OCI-LY7 (cell line): ENCODE measurements around the gene VCX3A. TPM values are rescaled to one million over a fixed set of nuclear protein-coding genes. Genes with fewer than 3 reads are reported as not detected.
"Not testable (repeated sequence)": the region's sequence is repeated elsewhere in the genome, so short reads cannot be mapped to it uniquely, and the experiment has no call there.

ENCODE experiments used
- Bru-seq: library from RNA; stranded (reverse); fragments of 400-500 nt; gene quantifications from one replicate; lab custom pipeline; 2021; lab: Mats Ljungman, UMichigan
- BruChase-seq, 2 experiments: library from RNA; stranded (reverse); fragments of 400-500 nt; gene quantifications; one replicate each; lab custom pipeline; 2021; lab: Mats Ljungman, UMichigan
- BruUV-seq: library from RNA; stranded (reverse); fragments of 400-500 nt; replicated peaks from 2 replicates; lab custom pipeline; 2021; lab: Mats Ljungman, UMichigan
- CTCF ChIA-PET: fragments of 300-600 bp; sonication (Branson Sonifier 250); formaldehyde crosslinking; loops from one replicate; lab custom pipeline; 2022; ENCODE audit warnings: antibody characterized with exemption; ENCODE audit not compliant: unreplicated experiment; lab: Charles Lee
- POLR2A ChIA-PET: fragments of 300-600 bp; sonication (Branson Sonifier 250); formaldehyde crosslinking; loops from one replicate; lab custom pipeline; 2022; ENCODE audit warnings: antibody characterized with exemption; lab: Charles Lee
- DNase-seq: peaks from one replicate; pipeline ENCODE4 v3.0.0-alpha.2; 2015; ENCODE audit warnings: low spot score
- H2AFZ ChIP-seq: fragments of 200-600 bp; sonication (generic), shearing (Covaris generic); 2 replicates; pipeline ENCODE4 v1.6.1; 2014; ENCODE audit warnings: mild to moderate bottlenecking, antibody characterized with exemption, low read length, moderate library complexity
- H3K27ac ChIP-seq: fragments of 200-600 bp; sonication (generic); 2 replicates; pipeline ENCODE4 v1.5.1; 2014; ENCODE audit warnings: mixed run types, low read depth, mild to moderate bottlenecking, moderate library complexity, low read length, inconsistent platforms; ENCODE audit not compliant: poor library complexity, severe bottlenecking
- H3K36me3 ChIP-seq: fragments of 200-600 bp; sonication (generic); 2 replicates; pipeline ENCODE4 v1.6.1; 2014; ENCODE audit warnings: mild to moderate bottlenecking, antibody characterized with exemption, low read length, moderate library complexity, mixed read lengths; ENCODE audit not compliant: insufficient read depth
- H3K4me1 ChIP-seq: fragments of 200-600 bp; sonication (generic); 2 replicates; pipeline ENCODE4 v1.5.1; 2014; ENCODE audit warnings: mild to moderate bottlenecking, low read length; ENCODE audit not compliant: insufficient read depth, poor library complexity, severe bottlenecking
- H3K4me2 ChIP-seq: fragments of 200-600 bp; sonication (generic); 2 replicates; pipeline ENCODE4 v1.6.1; 2014; ENCODE audit warnings: mild to moderate bottlenecking, low read length
- H3K4me3 ChIP-seq: fragments of 200-600 bp; sonication (generic); 2 replicates; pipeline ENCODE4 v1.5.1; 2014; ENCODE audit warnings: mild to moderate bottlenecking, low read depth, low read length; ENCODE audit not compliant: poor library complexity, severe bottlenecking
- H3K79me2 ChIP-seq: fragments of 200-600 bp; sonication (generic); 2 replicates; pipeline ENCODE4 v1.6.1; 2016; ENCODE audit warnings: low read depth, mild to moderate bottlenecking, low read length, moderate library complexity, mixed read lengths; ENCODE audit not compliant: insufficient read depth
- H3K9me2 ChIP-seq: fragments of 200-600 bp; sonication (generic); 2 replicates; pipeline ENCODE4 v1.6.1; 2016; ENCODE audit warnings: mild to moderate bottlenecking, low read length, mixed read lengths; ENCODE audit not compliant: insufficient read depth
- H3K9me3 ChIP-seq: fragments of 200-600 bp; sonication (generic); 2 replicates; pipeline ENCODE4 v1.6.1; 2014; ENCODE audit warnings: mild to moderate bottlenecking, mixed run types, low read length, mixed read lengths
- H4K20me1 ChIP-seq: fragments of 200-600 bp; sonication (generic); 2 replicates; pipeline ENCODE4 v1.6.1; 2014; ENCODE audit warnings: mild to moderate bottlenecking, antibody characterized with exemption, low read length, moderate library complexity, mixed read lengths; ENCODE audit not compliant: insufficient read depth
- EZH2phosphoT487 ChIP-seq: fragments of 200-600 bp; sonication (generic); IDR thresholded peaks from 2 replicates; pipeline ENCODE4 v1.6.1; 2018; ENCODE audit warnings: low read depth, borderline replicate concordance, mild to moderate bottlenecking, mixed run types, antibody characterized with exemption, low read length, moderate library complexity, mixed read lengths
- intact Hi-C: fragments of 100-400 bp; cut with micrococcal nuclease; formaldehyde crosslinking; loops from one replicate; pipeline ENCODE4 v1.10.0; 2022; ENCODE audit not compliant: unreplicated experiment
- long read RNA-seq: library from polyadenylated mRNA; stranded (forward); transcript quantifications from one replicate; pipeline ENCODE4 v2.0.0, GENCODE V29; 2022
- total RNA-seq, 2 experiments: library from RNA; depleted of rRNA in 1 of 2; stranded (reverse); fragments of >200 nt in 1 of 2; shearing (Covaris generic) in 1 of 2; gene quantifications; 2 replicates each; pipeline ENCODE4 v1.2.3, GENCODE V29; 2014 to 2022
- TF ChIP-seq, protein P1 (sequence below): fragments of 200-600 bp; sonication (generic); conservative IDR thresholded peaks from 2 replicates; pipeline ENCODE4 v1.5.1; 2014; ENCODE audit warnings: mild to moderate bottlenecking, antibody characterized with exemption, low read length, moderate library complexity, mixed read lengths

VCX3A gene
- total RNA-seq (2014; rRNA removed; shearing (Covaris generic)), result not detected in 2 replicates
- total RNA-seq (2022), result not detected in 2 replicates
- Bru-seq, nascent RNA, result not detected
- not detected for BruChase-seq, experiment 1, labeled RNA remaining after a 6-hour chase
- BruChase-seq, experiment 2, labeled RNA remaining after a 2-hour chase, result not detected
- long read RNA-seq, result 0 reads

DNA sequence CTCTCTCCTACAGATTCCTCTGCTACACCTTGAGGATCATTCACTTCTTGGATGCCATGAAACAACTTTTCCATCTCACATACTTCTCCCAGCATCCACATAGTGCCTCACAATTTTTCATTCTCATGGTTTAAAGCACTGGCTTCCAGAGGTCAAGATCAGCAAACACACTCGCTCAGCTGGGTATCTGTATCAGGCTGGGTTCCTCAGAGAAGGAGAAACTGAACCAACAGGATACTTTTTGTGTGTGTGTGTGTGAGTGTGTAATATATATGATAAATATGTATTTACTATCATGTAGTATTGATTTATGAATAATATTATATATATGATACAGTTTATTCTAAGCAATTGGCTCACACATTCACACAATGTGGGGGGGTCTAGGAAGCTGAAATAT lies at the start of gene VCX3A:
TSS of gene VCX3A (minus strand) at position 101 of the 400 bp plus-strand sequence. CDS start 621 bp downstream, outside the sequence.
- H3K4me3 ChIP-seq, BruUV-seq, H3K27ac ChIP-seq, H3K9me3 ChIP-seq, H3K4me1 ChIP-seq, H3K4me2 ChIP-seq, intact Hi-C loops, H3K79me2 ChIP-seq, H3K9me2 ChIP-seq, H3K36me3 ChIP-seq, H2AFZ ChIP-seq, POLR2A ChIA-PET, CTCF ChIA-PET, DNase-seq, H4K20me1 ChIP-seq: not testable (repeated sequence)

DNA sequence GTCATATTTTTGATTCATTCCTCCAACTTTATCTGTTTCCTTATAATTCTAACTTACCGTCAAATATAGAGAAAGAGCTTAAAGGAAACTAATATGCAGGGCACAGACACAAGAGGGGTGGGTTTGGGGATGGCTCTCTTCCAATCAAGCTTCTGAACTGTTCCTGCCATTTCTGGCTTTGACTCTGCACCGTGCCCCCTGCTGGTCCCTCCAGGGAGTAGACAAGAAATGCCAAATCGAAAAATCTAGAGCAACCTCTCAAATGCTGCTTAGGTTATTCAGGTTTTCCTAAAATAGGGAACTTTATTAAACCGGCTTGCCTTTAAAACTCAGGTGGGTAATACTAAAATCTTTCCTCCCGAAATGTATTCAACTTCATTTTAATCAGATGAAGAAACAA lies 39.8 kb upstream of the VCX3A start:
- Histone ChIP-seq H4K20me1 (no peaks in the 10 kb centered on the region), H3K27ac (no peak overlapping the region), H2AFZ (no peak overlapping the region), H3K4me3 (no peak overlapping the region), H3K9me3 (no peaks in the 10 kb centered on the region), H3K79me2 (no peaks in the 10 kb centered on the region), H3K4me2 (no peak overlapping the region), H3K4me1 (no peaks in the 10 kb centered on the region), H3K36me3 (no peaks in the 10 kb centered on the region), H3K9me2 (no peaks in the 10 kb centered on the region)
- CTCF ChIA-PET, result no interaction called here
- DNase-seq, result peak; percentile 1
- no TSS peak for BruUV-seq
- TF ChIP-seq, protein P1, sequence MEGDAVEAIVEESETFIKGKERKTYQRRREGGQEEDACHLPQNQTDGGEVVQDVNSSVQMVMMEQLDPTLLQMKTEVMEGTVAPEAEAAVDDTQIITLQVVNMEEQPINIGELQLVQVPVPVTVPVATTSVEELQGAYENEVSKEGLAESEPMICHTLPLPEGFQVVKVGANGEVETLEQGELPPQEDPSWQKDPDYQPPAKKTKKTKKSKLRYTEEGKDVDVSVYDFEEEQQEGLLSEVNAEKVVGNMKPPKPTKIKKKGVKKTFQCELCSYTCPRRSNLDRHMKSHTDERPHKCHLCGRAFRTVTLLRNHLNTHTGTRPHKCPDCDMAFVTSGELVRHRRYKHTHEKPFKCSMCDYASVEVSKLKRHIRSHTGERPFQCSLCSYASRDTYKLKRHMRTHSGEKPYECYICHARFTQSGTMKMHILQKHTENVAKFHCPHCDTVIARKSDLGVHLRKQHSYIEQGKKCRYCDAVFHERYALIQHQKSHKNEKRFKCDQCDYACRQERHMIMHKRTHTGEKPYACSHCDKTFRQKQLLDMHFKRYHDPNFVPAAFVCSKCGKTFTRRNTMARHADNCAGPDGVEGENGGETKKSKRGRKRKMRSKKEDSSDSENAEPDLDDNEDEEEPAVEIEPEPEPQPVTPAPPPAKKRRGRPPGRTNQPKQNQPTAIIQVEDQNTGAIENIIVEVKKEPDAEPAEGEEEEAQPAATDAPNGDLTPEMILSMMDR, result peak; percentile 53
- TF ChIP-seq EZH2phosphoT487, result no peak
- intact Hi-C loops, result no loop called here
- POLR2A ChIA-PET, result interaction anchor here (0.6 kb wide), 1 partner anchor 36 kb away, joined by 3 read pairs; no protein-coding TSS in a partner anchor

DNA sequence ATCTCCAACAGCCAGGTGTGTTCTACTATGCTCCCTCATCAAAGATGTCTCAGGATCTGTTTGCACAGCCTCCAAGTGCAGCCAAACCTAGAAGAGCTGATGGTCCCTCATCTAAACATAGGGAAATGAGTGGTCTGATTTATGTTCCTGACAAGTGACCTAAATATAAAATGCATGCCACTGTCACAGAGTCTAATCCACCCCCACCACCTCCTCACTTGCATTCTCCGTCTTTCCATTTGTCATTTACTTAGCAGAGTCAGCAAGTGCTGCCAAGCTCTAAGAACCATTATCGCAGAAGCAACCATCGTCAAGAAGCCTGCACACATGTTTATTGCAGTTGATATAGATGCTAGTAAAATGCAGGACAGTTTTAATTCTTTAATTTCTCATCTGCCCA lies 33.1 kb upstream of the VCX3A start:
- no peak for TF ChIP-seq EZH2phosphoT487
- TF ChIP-seq, protein P1, result no peak
- Histone ChIP-seq H3K4me2 (no peak overlapping the region), H3K4me1 (no peaks in the 10 kb centered on the region), H3K27ac (no peak overlapping the region), H3K9me2 (no peaks in the 10 kb centered on the region), H3K4me3 (no peak overlapping the region), H3K79me2 (no peaks in the 10 kb centered on the region), H2AFZ (no peak overlapping the region), H3K36me3 (no peaks in the 10 kb centered on the region), H3K9me3 (no peaks in the 10 kb centered on the region), H4K20me1 (no peaks in the 10 kb centered on the region)
- CTCF ChIA-PET, result no interaction called here
- DNase-seq, result no peak
- BruUV-seq, result no TSS peak
- POLR2A ChIA-PET, result no interaction called here
- intact Hi-C loops, result no loop called here
